ENCODE results near the gene WWOX. TPM values are rescaled to one million over a fixed set of nuclear protein-coding genes. Genes with fewer than 3 reads are reported as not detected.

Gene WWOX
- polyA plus RNA-seq, 1 donor (not counting 4 experiments of a cell fraction or from before 2014, with no cell fraction given) = 5.1 TPM

DNA sequence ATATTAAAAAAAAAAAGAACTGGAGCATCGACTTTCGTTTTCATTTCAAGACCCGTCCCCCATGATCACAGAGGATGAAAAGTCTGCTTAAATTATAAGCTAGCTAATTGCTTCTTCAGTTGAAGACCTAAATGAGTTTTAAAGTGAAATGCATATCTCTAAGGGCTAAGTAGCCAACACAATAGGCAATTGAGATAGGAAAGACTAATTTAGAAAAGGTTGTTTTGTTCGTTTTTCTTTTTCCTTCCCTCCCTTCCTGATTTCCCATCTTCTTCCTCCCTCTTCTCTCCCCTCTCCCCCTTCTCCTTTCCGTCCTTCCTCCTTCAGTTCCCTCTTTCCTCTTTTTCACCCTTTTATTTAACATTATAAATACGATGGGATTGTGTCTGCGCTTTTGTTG, 377.2 kb downstream of the WWOX start:
- Histone ChIP-seq H3K4me3 (ENCODE audit: control insufficient read depth in 2 of 3, extremely low read depth in 1 of 3, insufficient read depth in 2 of 3, low read depth in 1 of 3, low read length in 3 of 3) (no peak overlapping the region), H3K79me2 (ENCODE audit: control insufficient read depth, insufficient read depth, low read length) (no peaks in the 10 kb centered on the region), H3K4me1 (ENCODE audit: control insufficient read depth, extremely low read depth, insufficient read depth, low read length) (no peaks in the 10 kb centered on the region), H3K9me3 (ENCODE audit: control insufficient read depth, low read depth, low read length) (no peaks in the 10 kb centered on the region), H3K27ac (ENCODE audit: control insufficient read depth, insufficient read depth, low read length) (no peak overlapping the region), H3K27me3 (ENCODE audit: control insufficient read depth, extremely low read depth, insufficient read depth, low read length) (no peaks in the 10 kb centered on the region), H3K4me2 (ENCODE audit: control insufficient read depth, extremely low read depth, insufficient read depth, low read depth, low read length) (no peak overlapping the region), H4K20me1 (ENCODE audit: control insufficient read depth, extremely low read depth, insufficient read depth, low read length) (no peaks in the 10 kb centered on the region), H3K36me3 (ENCODE audit: control insufficient read depth in 2 of 2, extremely low read depth in 1 of 2, insufficient read depth in 2 of 2, low read length in 2 of 2) (no peaks in the 10 kb centered on the region), H2AFZ (ENCODE audit: control insufficient read depth, low read length) (no peak overlapping the region), H3K9ac (ENCODE audit: control insufficient read depth, extremely low read depth, insufficient read depth, low read length) (no peak overlapping the region), H3K9me1 (ENCODE audit: control insufficient read depth, extremely low read depth, insufficient read depth, low read length) (no peaks in the 10 kb centered on the region)
- dilution Hi-C loops (cut with MboI; ENCODE audit: extremely low pct_ligation_motif_present, low sequenced_read_pairs) = no loop called here
- no peak for TF ChIP-seq EZH2 (IDR thresholded peaks at IDR 0.05; ENCODE audit: low read length)
- TF ChIP-seq, protein P1, sequence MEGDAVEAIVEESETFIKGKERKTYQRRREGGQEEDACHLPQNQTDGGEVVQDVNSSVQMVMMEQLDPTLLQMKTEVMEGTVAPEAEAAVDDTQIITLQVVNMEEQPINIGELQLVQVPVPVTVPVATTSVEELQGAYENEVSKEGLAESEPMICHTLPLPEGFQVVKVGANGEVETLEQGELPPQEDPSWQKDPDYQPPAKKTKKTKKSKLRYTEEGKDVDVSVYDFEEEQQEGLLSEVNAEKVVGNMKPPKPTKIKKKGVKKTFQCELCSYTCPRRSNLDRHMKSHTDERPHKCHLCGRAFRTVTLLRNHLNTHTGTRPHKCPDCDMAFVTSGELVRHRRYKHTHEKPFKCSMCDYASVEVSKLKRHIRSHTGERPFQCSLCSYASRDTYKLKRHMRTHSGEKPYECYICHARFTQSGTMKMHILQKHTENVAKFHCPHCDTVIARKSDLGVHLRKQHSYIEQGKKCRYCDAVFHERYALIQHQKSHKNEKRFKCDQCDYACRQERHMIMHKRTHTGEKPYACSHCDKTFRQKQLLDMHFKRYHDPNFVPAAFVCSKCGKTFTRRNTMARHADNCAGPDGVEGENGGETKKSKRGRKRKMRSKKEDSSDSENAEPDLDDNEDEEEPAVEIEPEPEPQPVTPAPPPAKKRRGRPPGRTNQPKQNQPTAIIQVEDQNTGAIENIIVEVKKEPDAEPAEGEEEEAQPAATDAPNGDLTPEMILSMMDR (optimal IDR thresholded peaks at IDR 0.05 in 1 of 3, IDR thresholded peaks at IDR 0.05 in 1 of 3, conservative IDR thresholded peaks at IDR 0.05 in 1 of 3; ENCODE audit: extremely low read depth in 1 of 3, insufficient read depth in 2 of 3, low read length in 3 of 3) = no peak
- FAIRE-seq = no peak
- DNase-seq (ENCODE audit: low read depth, low spot score) = no peak

DNA sequence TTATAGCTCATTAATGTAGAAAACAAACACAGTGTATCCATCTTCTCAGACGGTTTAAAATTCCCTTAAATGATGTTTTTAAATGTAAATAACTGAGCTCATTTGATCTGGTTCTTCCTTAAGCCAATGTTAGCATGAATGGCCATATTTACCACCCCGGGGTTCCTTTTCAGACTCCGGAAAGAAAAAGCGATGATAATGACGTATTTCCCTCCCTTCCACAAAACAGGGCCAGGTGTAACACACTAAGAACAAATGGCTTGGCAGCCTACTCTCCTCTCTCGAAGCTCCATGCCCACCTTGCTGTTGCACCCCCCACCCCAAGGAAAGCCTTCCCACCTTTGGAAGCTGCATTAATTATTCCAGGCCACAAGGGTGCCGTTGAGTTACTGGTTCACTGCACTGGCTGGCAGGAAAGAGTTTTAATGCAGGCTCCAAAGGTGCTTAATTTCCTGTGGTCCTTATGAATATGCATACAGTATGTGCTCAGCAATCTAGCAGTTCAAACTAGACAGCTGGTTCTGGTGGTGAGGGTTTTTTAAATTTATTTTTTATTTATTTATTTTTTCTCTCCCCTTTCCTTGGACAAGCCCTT, 378.9 kb downstream of the WWOX start:
- FAIRE-seq = no peak
- H3K79me2 ChIP-seq (ENCODE audit: control insufficient read depth, insufficient read depth, low read length) = no peaks in the 10 kb centered on the region

More for the DNA sequence above, 378.9 kb downstream of the WWOX start:
- no peaks in the 10 kb centered on the region for H3K9me1 ChIP-seq (ENCODE audit: control insufficient read depth, extremely low read depth, insufficient read depth, low read length)
- no peak overlapping the region for H3K4me3 ChIP-seq (ENCODE audit: control insufficient read depth in 2 of 3, extremely low read depth in 1 of 3, insufficient read depth in 2 of 3, low read depth in 1 of 3, low read length in 3 of 3)
- H3K9me3 ChIP-seq (ENCODE audit: control insufficient read depth, low read depth, low read length) = no peaks in the 10 kb centered on the region
- H3K36me3 ChIP-seq (ENCODE audit: control insufficient read depth in 2 of 2, extremely low read depth in 1 of 2, insufficient read depth in 2 of 2, low read length in 2 of 2) = no peaks in the 10 kb centered on the region
- no peak for DNase-seq (ENCODE audit: low read depth, low spot score)
- H3K4me2 ChIP-seq (ENCODE audit: control insufficient read depth, extremely low read depth, insufficient read depth, low read depth, low read length) = no peak overlapping the region
- no peaks in the 10 kb centered on the region for H4K20me1 ChIP-seq (ENCODE audit: control insufficient read depth, extremely low read depth, insufficient read depth, low read length)
- H3K27me3 ChIP-seq (ENCODE audit: control insufficient read depth, extremely low read depth, insufficient read depth, low read length) = no peaks in the 10 kb centered on the region
- H3K27ac ChIP-seq (ENCODE audit: control insufficient read depth, insufficient read depth, low read length) = no peak overlapping the region
- dilution Hi-C loops (cut with MboI; ENCODE audit: extremely low pct_ligation_motif_present, low sequenced_read_pairs) = no loop called here
- no peak overlapping the region for H2AFZ ChIP-seq (ENCODE audit: control insufficient read depth, low read length)
- H3K9ac ChIP-seq (ENCODE audit: control insufficient read depth, extremely low read depth, insufficient read depth, low read length) = no peak overlapping the region
- H3K4me1 ChIP-seq (ENCODE audit: control insufficient read depth, extremely low read depth, insufficient read depth, low read length) = no peaks in the 10 kb centered on the region
- TF ChIP-seq, protein P1 (optimal IDR thresholded peaks at IDR 0.05 in 1 of 3, IDR thresholded peaks at IDR 0.05 in 1 of 3, conservative IDR thresholded peaks at IDR 0.05 in 1 of 3; ENCODE audit: extremely low read depth in 1 of 3, insufficient read depth in 2 of 3, low read length in 3 of 3) = peak in 2 of 3 experiments; percentile 54 to 56
- no peak for TF ChIP-seq EZH2 (IDR thresholded peaks at IDR 0.05; ENCODE audit: low read length)

Measured in keratinocyte (primary cell).